Thyroid gland (tissue), 4 donors: ENCODE data around the gene FMC1.

ENCODE experiments used
- CTCF ChIP-seq, 6 experiments: fragments of 200-600 bp in 3 of 6; fragments of 450-650 bp in 3 of 6; sonication (generic) in 3 of 6; IDR thresholded peaks; one replicate each; pipeline ENCODE4 v1.5.1; 2016 to 2019; ENCODE audit warnings: antibody characterized with exemption in 6 of 6, mild to moderate bottlenecking in 2 of 6, inconsistent platforms in 1 of 6, moderate library complexity in 1 of 6
- POLR2A ChIP-seq, 2 donors: fragments of 450-650 bp; IDR thresholded peaks; one replicate each; pipeline ENCODE4 v1.6.1; 2017; ENCODE audit warnings: antibody characterized with exemption in 2 of 2, mild to moderate bottlenecking in 2 of 2, moderate library complexity in 1 of 2

DNA sequence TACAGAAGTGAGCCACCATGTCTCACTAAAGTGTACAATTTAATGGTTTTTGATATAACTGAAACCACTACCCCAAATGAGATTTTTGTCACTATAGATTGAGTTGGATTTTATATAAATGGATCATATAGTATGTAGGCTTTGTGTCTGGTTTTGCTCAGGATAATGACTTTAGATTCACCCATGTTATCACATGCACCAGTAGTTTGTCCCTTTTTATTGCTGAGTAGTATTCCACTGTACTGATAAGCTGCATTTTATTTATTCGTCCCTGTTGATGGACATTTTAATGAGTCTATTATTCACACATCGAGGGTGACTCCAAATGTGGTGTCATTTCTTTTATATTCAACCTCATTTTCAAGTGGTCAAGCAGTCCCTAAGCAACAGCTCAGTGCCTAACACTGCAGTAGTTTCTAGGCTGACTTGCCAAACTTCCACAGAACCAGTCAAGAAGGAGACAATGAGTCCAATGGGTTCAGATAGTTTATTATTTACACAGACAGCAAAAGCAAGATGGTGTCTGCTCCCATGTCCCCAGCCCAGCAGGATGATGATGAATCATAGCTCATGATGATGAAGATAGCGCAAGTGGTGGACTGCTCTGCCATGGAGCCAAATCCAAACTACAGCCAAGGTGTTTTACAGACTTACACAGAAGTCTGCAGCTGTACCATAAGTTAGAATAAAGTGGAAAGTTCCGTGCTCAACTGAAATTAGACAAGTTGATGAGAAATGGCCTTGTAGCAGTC, 6.6 kb upstream of the FMC1 start:
- TF ChIP-seq POLR2A (IDR thresholded peaks at IDR 0.05) (no peak), CTCF (IDR thresholded peaks at IDR 0.05) (no peak)
